GM08714 (cell line): ENCODE data around the gene CACNA1E.

Source experiments
- H3K4me3 ChIP-seq: fragments of 200-500 bp; sonication (Bioruptor generic); 2 replicates; pipeline ENCODE4 v1.5.1; 2014; ENCODE audit warnings: mild to moderate bottlenecking, low read length, inconsistent platforms
- ZNF274 ChIP-seq: IDR thresholded peaks from 2 replicates; pipeline ENCODE4 v1.6.1; 2012; ENCODE audit warnings: mild to moderate bottlenecking, low read depth, low read length

Gene CACNA1E

DNA sequence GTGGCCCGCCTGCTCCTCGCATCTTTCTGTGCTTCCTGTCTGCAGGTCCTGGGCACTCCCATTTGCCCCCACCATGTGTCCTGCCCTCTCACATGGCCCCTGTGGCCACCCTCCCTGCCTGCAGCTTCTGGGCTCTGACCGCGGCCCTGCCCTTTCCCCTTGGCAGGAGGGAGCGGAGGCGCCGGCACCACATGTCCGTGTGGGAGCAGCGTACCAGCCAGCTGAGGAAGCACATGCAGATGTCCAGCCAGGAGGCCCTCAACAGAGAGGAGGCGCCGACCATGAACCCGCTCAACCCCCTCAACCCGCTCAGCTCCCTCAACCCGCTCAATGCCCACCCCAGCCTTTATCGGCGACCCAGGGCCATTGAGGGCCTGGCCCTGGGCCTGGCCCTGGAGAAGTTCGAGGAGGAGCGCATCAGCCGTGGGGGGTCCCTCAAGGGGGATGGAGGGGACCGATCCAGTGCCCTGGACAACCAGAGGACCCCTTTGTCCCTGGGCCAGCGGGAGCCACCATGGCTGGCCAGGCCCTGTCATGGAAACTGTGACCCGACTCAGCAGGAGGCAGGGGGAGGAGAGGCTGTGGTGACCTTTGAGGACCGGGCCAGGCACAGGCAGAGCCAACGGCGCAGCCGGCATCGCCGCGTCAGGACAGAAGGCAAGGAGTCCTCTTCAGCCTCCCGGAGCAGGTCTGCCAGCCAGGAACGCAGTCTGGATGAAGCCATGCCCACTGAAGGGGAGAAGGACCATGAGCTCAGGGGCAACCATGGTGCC lies 249.1 kb downstream of the CACNA1E start:
- TF ChIP-seq ZNF274, result no peak

DNA sequence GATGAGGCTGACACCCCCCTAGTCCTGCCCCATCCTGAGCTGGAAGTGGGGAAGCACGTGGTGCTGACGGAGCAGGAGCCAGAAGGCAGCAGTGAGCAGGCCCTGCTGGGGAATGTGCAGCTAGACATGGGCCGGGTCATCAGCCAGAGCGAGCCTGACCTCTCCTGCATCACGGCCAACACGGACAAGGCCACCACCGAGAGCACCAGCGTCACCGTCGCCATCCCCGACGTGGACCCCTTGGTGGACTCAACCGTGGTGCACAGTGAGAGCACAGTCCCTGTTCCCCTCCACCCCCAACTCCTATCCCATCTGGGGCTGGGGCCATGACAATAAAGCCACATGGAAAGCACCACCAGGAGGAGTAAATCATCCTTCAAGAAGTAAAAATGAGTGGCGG lies 250.2 kb downstream of the CACNA1E start:
- no peak for TF ChIP-seq ZNF274
- no peak overlapping the region for H3K4me3 ChIP-seq

More for the DNA sequence above, 249.1 kb downstream of the CACNA1E start:
- H3K4me3 ChIP-seq, result no peak overlapping the region

DNA sequence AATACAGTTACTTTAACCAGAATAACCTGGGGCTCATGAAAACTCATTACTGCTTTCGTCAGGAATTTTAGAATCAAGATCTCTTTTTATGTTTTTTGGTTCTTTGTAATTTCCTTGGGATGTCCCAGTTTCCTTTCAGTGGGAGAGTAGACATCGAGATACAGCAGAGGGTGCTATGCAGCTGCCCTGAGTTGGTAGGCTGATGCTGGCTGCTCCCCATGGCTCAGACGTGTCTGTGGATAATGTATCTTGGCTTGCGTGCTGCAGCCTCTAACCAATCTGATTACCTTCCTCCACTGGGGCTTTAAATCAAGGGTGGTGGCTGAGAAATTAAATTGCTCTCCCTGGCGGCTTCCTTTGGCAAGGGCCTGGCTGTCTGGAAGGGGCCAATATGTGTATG lies 253.7 kb downstream of the CACNA1E start:
- TF ChIP-seq ZNF274, result no peak
- no peak overlapping the region for H3K4me3 ChIP-seq

DNA sequence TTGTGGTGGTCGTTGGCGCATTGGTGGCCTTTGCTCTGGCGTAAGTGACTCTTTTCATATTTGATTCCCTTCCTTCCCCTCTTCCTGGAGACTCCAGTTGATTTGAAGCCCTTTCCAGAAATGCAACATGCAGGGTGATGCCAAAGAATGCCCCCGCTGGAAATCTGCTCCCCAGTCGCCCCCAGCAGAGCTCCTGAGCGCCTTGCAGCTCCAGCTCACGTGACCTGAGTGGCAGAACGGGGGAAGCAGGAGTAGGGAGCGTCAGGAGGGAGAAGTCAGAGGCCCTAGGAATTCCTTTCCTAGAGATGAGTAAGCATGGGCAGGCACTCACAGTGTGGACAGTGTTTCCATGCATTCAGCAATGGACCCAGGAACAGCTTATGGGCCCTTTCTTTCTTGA lies 255.9 kb downstream of the CACNA1E start:
- H3K4me3 ChIP-seq, result no peak overlapping the region
- no peak for TF ChIP-seq ZNF274

DNA sequence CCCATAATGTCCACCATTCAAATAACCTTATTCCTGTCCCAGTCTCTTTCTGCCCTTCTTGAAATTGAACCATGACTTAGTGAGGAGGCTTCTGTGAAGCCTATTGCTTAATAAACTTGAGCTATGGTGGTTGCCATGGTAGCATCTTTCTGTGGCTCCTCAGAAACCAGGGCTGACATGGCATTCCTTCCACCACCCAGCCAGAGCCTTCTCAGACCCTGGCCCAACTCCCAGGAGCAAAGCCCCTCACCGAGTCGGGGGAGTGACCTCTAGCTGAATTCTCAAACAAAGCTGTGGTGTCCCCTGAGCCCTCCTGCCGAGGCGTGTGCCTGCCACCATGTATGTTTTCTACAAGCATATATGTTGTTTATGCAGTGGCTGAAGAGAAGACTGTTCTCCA lies 259.1 kb downstream of the CACNA1E start:
- H3K4me3 ChIP-seq, result no peak overlapping the region
- no peak for TF ChIP-seq ZNF274

DNA sequence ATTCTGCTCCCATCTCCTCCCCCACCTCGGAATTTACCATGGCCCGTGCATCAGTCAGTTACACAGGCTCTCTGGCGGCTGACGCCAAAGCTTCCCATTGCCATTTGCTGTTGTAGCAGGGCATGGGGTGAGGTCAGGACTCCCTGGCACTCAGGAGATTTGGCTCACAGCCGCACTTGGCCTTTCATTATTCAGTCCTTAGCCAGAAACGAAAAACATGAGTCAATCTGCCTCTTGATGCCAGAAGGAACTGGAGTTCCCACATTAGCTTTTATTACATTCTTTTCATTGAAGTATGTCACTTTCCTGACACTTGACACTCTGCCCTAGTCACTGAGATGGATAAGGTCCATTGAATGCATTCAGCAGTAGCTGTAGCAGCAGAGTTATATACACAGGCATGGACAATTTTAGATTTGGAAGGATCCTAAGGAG lies 260.6 kb downstream of the CACNA1E start:
- TF ChIP-seq ZNF274, result no peak
- H3K4me3 ChIP-seq, result no peak overlapping the region

DNA sequence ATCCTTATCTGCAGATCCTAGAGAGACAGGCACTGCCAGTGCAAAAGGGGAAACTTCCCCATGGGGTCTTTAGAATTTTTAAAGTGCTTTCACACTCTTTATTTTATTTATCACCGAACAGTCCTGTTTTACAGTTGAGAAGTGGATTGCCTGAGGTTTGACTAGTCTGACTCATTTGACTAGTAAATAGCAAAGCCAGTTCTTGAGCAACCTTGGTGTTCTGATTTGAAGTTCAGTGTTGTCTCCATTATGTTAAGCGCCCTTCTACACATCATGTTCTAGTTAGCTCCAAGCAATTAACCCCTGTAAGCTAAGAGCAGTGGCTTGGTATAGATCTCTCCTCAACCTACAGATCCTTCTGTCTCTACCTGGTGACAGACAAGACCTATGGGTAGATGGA lies 262.9 kb downstream of the CACNA1E start:
- no peak for TF ChIP-seq ZNF274
- H3K4me3 ChIP-seq, result no peak overlapping the region

DNA sequence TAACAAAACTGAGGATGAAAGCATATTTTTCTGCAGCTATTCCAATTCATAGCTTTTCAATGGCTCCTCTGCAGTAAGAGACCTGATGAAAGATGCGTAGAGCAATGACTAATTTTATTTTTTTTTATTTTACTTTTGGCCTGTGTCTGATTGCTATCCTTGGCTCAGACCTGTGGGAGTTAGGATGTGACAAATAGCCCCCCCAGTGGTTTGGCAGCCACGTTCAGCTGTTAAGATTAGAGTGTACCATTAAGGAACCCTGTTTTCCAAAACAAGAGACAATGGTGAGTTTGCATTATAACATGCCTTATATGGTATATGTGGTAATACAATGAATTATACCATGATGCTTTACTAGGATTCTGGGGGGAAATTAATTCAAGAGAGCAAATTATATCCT lies 264.7 kb downstream of the CACNA1E start:
- no peak for TF ChIP-seq ZNF274

DNA sequence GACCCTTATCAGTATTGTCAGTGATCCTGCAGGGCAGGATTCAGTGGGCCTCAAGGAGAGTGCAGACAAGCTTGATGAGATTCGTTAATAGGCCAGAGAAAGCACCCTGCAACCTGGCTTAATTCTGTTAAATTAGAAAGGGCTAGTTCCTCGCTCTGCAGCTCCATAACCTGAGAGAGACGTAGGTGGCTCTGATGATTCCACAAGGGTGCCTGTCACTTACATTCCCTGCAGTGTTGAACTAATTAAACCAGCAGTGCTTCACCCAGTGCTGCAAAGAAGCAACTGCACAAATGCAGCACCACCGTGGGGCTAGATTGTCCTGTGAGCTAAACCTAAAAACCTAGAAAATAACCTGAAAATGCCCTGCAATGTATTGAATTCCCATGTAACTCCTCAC lies 270.8 kb downstream of the CACNA1E start:
- no peak overlapping the region for H3K4me3 ChIP-seq
- no peak for TF ChIP-seq ZNF274

More for the DNA sequence above, 264.7 kb downstream of the CACNA1E start:
- H3K4me3 ChIP-seq, result no peak overlapping the region

DNA sequence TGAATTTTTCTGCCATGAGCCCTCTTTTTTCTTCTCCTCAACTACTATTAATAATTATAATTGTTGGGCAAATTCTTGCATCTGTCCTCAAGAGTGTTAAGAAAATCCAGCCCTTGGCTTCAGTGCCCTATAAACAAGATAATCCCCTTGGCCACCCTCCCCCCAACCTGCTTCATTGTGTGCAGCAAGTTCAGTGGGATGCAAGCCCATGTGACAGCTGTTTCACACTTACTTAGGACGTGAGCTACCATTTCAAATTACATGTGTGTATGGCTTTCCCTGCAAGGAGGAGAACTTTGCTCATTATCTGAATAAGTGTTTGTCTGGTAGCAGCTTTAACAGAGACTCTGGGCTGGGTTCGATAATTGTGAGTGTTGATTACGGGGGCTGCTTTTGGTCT lies 276.2 kb downstream of the CACNA1E start:
- no peak overlapping the region for H3K4me3 ChIP-seq

DNA sequence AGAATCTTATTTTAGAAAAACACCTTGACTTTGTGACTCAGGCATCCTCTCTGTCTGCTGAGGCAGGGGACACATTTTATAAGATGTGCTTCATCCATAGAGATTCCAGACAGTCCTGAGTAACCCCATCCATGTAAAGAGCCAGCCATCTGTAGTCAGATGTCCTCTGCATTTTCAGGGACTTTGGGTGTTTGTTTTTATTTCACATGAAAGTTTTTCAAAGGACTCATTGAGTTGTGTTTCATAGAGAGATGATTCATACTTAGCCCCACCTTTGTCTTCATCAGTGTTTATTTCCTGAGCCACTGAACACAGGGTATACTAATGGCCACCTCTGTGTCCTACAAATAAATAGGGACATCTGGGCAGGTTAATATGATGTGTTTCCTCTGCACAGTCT lies 280.4 kb downstream of the CACNA1E start:
- H3K4me3 ChIP-seq, result no peak overlapping the region
- TF ChIP-seq ZNF274, result no peak

More for the DNA sequence above, 276.2 kb downstream of the CACNA1E start:
- no peak for TF ChIP-seq ZNF274

DNA sequence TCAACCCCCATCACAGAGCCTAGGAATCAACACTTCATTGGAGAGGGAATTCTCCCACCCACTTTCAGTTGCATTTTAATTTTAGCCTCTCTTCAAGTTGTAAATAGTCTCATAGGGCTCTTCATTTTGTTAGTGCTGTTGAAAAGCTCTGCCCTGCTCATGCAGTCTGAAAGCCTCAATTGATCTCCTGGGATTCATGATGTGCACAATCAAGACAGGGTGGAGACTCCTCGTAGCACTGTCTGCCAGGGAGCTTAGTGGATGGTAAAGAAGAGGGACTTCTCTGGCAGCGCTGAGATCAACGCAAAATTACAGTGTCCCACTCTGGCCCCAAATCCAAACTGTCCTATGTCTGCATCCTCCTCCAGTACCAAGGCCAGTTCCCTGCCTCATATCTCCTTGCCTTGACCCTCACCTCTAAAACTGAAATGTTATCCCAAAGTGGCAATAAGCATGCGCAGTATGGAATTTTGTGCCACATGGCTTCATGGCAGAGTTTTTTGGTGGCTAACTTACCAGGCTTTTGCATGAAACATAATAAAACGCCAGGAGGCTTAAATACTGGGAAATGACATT lies 282.2 kb downstream of the CACNA1E start:
- no peak for TF ChIP-seq ZNF274
- no peak overlapping the region for H3K4me3 ChIP-seq

DNA sequence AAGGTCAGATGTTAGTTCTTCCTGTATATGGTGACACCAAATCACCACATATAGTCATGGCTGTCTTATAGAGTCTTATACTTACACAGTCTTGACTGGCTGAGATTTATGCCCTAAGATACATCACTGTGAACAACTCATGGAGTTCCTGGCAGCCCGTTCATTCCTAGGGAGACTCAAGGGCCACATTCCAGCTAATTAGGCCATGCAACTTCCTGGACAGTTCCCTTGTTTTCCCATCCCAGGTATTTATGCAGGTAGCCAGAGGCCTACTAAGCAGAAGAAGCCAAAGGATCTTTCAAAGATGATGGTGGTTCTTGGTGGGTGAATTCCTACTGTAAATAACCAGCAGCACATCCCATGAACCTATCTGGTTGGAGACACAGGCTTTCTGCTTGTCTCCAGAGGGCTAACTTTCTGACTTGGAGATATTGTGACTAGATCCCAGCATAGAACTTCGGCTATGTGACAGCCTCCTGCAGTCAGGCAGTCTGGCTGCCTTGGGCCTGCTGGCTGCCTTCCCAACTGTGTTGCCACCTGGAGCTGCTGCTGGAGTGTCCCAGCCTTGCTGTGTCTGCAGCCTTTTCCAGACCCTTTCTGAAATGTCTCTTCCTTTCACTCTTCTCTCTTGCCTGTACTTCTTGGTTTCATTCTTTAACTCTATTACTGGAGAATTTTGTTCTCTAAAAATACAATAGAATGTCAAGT lies 283.8 kb downstream of the CACNA1E start:
- H3K4me3 ChIP-seq, result no peak overlapping the region
- TF ChIP-seq ZNF274, result no peak

DNA sequence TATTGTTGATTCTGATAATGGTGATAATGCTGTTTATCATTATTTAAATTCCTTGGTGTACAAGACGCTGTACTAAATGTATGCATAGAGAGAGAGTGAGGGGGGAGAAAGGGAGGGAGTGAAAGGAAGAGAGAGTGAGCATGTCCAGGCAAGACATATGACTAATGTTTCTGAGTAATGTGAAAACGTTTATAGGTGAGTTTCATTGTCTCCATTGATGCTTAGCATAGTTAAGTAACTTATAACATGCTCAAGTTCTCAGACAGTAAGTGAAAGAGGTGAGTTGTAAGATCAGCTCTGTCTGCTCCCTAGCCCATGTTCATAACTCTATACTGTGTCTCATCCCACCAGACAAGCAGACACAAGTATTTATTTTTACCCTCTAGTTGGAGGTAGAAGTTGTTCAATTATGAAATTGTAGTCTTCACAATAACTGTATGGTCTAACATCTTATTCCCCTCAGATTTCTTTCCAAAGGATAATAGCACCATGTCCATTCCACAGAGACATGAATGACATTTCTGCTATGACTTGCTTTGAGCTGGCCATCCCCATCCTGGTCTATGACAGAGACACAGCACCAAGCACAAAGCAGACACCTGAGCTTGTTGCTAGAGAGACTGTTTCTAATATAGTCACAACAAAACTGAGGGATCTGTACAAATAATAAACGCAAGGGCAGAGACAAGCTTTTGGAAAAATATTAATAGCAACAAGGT lies 285.1 kb downstream of the CACNA1E start:
- H3K4me3 ChIP-seq, result no peak overlapping the region
- no peak for TF ChIP-seq ZNF274

DNA sequence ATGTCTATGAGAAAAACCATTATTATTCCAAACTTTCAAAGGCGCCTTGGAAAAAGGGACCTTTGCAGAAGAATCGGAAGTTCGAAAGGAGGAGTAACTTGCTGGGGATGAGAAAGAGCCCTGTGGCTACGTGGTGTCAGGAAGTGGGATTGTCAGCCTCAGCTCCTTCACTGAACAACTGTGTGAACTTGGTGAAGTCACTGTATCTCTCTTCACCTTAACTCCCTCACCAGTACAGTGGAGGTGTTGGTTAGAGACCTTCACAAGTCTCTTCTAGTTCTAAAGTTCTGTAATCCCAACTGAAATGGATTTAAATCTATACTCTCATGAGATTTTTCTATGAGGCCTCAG lies 285.6 kb downstream of the CACNA1E start:
- no peak for TF ChIP-seq ZNF274
- no peak overlapping the region for H3K4me3 ChIP-seq

DNA sequence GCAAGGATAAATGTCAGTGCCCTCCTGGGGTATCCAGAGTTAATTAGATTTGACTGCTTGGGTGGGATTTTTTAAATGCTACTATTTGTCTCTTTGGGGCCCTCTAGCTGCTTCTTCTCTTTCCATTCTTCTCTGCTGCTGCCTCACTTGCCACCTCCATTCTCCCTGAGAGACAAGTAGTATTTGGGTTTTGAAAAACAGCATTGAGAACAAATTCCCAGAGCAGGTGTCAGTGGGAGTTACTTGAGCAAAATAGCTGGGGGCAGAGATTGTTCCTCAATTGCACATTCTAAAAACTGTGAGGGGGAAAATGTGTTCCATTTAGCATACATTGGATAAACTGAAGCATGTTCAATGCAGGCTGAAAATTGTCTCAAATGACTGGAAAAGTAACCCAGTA lies 286.5 kb downstream of the CACNA1E start:
- no peak for TF ChIP-seq ZNF274

More for the DNA sequence above, 286.5 kb downstream of the CACNA1E start:
- H3K4me3 ChIP-seq, result no peak overlapping the region
